Measurements from ENCODE around the gene ZSCAN2. TPM values are rescaled to one million over a fixed set of nuclear protein-coding genes. Genes with fewer than 3 reads are reported as not detected.
"Not testable (repeated sequence)": the region's sequence is repeated elsewhere in the genome, so short reads cannot be mapped to it uniquely, and the experiment has no call there.

The ZSCAN2 gene
- total and polyA plus RNA-seq, 2 of the 8 experiments (the other 6 are each of a cell fraction or from before 2014, with no cell fraction given), result 23.6 to 52.4 TPM

DNA sequence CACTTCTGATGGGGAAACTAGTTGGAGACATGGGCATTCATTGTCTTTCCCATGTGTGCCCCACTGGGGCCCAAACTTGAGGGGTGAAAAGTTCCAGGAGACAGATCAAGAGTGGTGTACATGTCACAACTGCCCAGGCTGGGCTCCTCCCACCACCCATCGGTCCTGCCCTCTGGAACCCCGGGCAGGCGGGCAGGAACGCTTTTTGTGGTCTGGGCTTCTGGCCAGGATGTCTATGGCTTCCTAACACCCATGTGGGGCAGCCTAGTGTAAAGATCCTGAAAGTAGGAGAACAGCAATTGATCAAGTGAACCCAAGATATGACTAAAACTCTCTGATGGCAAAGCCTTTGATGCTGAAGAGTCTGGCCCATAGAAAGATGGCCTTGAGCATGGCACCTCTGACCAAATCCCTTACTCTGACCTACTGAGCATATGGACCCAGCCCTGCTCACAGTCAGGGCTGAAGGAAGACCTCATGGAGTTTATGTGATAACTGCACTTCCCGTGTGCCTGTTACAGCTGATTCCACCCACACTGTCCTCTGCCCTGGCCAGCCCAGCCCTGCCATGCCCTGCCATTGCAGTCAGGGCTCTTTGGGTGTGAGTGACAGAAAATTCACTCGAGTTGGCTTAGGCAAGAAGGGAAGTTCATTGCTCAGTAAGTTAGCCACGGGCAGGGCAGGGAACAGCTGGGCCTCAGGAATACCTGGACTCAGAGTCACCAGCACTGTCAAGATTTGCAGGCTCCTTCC is 19.0 kb upstream of the ZSCAN2 start:
- H3K18ac ChIP-seq (ENCODE audit: extremely low read depth, low read length); H3K27me3 ChIP-seq (replicated peaks in 1 of 4; ENCODE audit: control insufficient read depth in 3 of 4, extremely low read depth in 1 of 4, insufficient read depth in 3 of 4, low read length in 3 of 4); H2BK5ac ChIP-seq (ENCODE audit: low read depth, low read length); H3K27ac ChIP-seq (ENCODE audit: low read depth, low read length); H3K4me3 ChIP-seq (ENCODE audit: extremely low read depth in 1 of 4, insufficient read depth in 2 of 4, low read depth in 3 of 4, low read length in 4 of 4); H4K20me1 ChIP-seq (replicated peaks in 1 of 2; ENCODE audit: control insufficient read depth in 1 of 2, insufficient read depth in 2 of 2, low read length in 2 of 2); H2BK12ac ChIP-seq (ENCODE audit: low read depth, low read length); H3K9ac ChIP-seq (replicated peaks in 1 of 4; ENCODE audit: extremely low read depth in 1 of 4, low read depth in 3 of 4, low read length in 3 of 4); H3K79me1 ChIP-seq (ENCODE audit: low read depth, low read length); H3K9me3 ChIP-seq (ENCODE audit: insufficient read depth in 2 of 2, low read depth in 1 of 2, low read length in 1 of 2); H2BK120ac ChIP-seq (replicated peaks; ENCODE audit: low read depth, low read length); H3K14ac ChIP-seq (ENCODE audit: insufficient read length); H2BK15ac ChIP-seq (ENCODE audit: low read length); H3K23me2 ChIP-seq (ENCODE audit: low read depth, low read length); H3K79me2 ChIP-seq (ENCODE audit: control insufficient read depth in 1 of 2, insufficient read depth in 2 of 2, low read length in 2 of 2); H3K23ac ChIP-seq (ENCODE audit: insufficient read length); H3K36me3 ChIP-seq (ENCODE audit: control insufficient read depth in 2 of 4, insufficient read depth in 4 of 4, low read length in 3 of 4); H2AFZ ChIP-seq (ENCODE audit: low read length); H3K56ac ChIP-seq (replicated peaks; ENCODE audit: insufficient read length, low read depth, low read length); H3K4ac ChIP-seq (replicated peaks; ENCODE audit: insufficient read length, low read depth, low read length); FAIRE-seq; H4K5ac ChIP-seq (ENCODE audit: insufficient read length, low read depth, low read length); H3K4me1 ChIP-seq (replicated peaks in 1 of 4; ENCODE audit: control insufficient read depth in 3 of 4, insufficient read depth in 4 of 4, low read length in 3 of 4); H2BK20ac ChIP-seq (ENCODE audit: low read length); H2AK5ac ChIP-seq (ENCODE audit: low read depth, low read length); DNase-seq (ENCODE audit: low read depth in 1 of 2, low spot score in 2 of 2); H4K8ac ChIP-seq (ENCODE audit: extremely low read depth, insufficient read depth, low read length); H3K4me2 ChIP-seq (ENCODE audit: insufficient read depth in 1 of 2, low read depth in 2 of 2, low read length in 2 of 2); H4K91ac ChIP-seq (replicated peaks; ENCODE audit: insufficient read length, low read length): not testable (repeated sequence)
- POLR2A ChIA-PET (ENCODE audit: partially characterized antibody), result interaction anchor here (0.9 kb wide), 1 partner anchor 11 kb away, joined by 3 read pairs; no protein-coding TSS in a partner anchor
- WGBS, 2 experiments (ENCODE audit: extremely low coverage in 1 of 2, insufficient coverage in 1 of 2, insufficient read length in 1 of 2, insufficient replicate concordance in 2 of 2, low coverage in 1 of 2, low lambda C conversion rate in 2 of 2, missing lambda C conversion rate in 1 of 2), result 94% methylated on average over 5 of the region's 7 CpGs; no CpG with 5 or more reads in 1 of the 2 experiments
- CTCF ChIA-PET (ENCODE audit: partially characterized antibody), result interaction anchor here (1.4 to 3.0 kb wide), 5 partner anchors 10 to 53 kb away, joined by 3 to 11 read pairs (median 4); no protein-coding TSS in a partner anchor

Measured in H1 (cell line).